ENCODE data around the gene LIAS. TPM values are rescaled to one million over a fixed set of nuclear protein-coding genes. Genes with fewer than 3 reads are reported as not detected.

LIAS gene
- total RNA-seq, 2 donors from 2014 or later, result 17.6 to 17.9 TPM

- no peak for DNase-seq
- no peak for TF ChIP-seq CTCF (conservative IDR thresholded peaks at IDR 0.05)
- no peaks in the 10 kb centered on the region for H3K9me3 Mint-ChIP-seq
- Histone ChIP-seq H3K4me3 (ENCODE audit: low read length) (no peak overlapping the region), H3K9ac (ENCODE audit: extremely low read depth, low read length, poor library complexity, severe bottlenecking) (no peak overlapping the region), H3K27me3 (ENCODE audit: control insufficient read depth, insufficient read depth, low read length, poor library complexity, severe bottlenecking) (no peaks in the 10 kb centered on the region), H3K9me3 (ENCODE audit: control insufficient read depth, low read length) (no peaks in the 10 kb centered on the region), H3K27ac (ENCODE audit: low read depth, low read length) (no peak overlapping the region), H3K4me1 (ENCODE audit: control insufficient read depth, insufficient read depth, low read length) (no peaks in the 10 kb centered on the region), H3K36me3 (ENCODE audit: control insufficient read depth, insufficient read depth, low read length) (no peaks in the 10 kb centered on the region)
- no peaks in the 10 kb centered on the region for H3K36me3 Mint-ChIP-seq (ENCODE audit: low read depth)
- no peak overlapping the region for H3K27ac Mint-ChIP-seq
- peaks cover 7% of the 10 kb centered on the region for H3K4me1 Mint-ChIP-seq
- H3K27me3 Mint-ChIP-seq (ENCODE audit: insufficient read depth), result no peaks in the 10 kb centered on the region
- WGBS, 2 experiments (ENCODE audit: insufficient coverage in 1 of 2, insufficient read length in 1 of 2), result 93 to 95% methylated on average over 8 to 10 of the region's 10 CpGs
- no peak overlapping the region for H3K4me3 Mint-ChIP-seq
Measured at GRCh38 chr4:39427520-39428114, 31.2 kb upstream of the LIAS start.

- Histone ChIP-seq H3K9me3 (ENCODE audit: control insufficient read depth, low read length) (no peaks in the 10 kb centered on the region), H3K36me3 (ENCODE audit: control insufficient read depth, insufficient read depth, low read length) (no peaks in the 10 kb centered on the region), H3K27me3 (ENCODE audit: control insufficient read depth, insufficient read depth, low read length, poor library complexity, severe bottlenecking) (no peaks in the 10 kb centered on the region), H3K4me1 (ENCODE audit: control insufficient read depth, insufficient read depth, low read length) (no peaks in the 10 kb centered on the region), H3K27ac (ENCODE audit: low read depth, low read length) (no peak overlapping the region), H3K9ac (ENCODE audit: extremely low read depth, low read length, poor library complexity, severe bottlenecking) (no peak overlapping the region), H3K4me3 (ENCODE audit: low read length) (no peak overlapping the region)
- Mint-ChIP-seq H3K4me1 (peaks cover 7% of the 10 kb centered on the region), H3K27ac (no peak overlapping the region), H3K4me3 (no peak overlapping the region), H3K27me3 (ENCODE audit: insufficient read depth) (no peaks in the 10 kb centered on the region), H3K36me3 (ENCODE audit: low read depth) (no peaks in the 10 kb centered on the region), H3K9me3 (no peaks in the 10 kb centered on the region)
- 74 to 84% methylated on average over 3 to 4 of the region's 4 CpGs for WGBS, 2 experiments (ENCODE audit: insufficient coverage in 1 of 2, insufficient read length in 1 of 2)
- no peak for DNase-seq
- TF ChIP-seq CTCF (conservative IDR thresholded peaks at IDR 0.05), result no peak
Measured at GRCh38 chr4:39429476-39430334, 29.2 kb upstream of the LIAS start.

- Histone ChIP-seq H3K9me3 (ENCODE audit: control insufficient read depth, low read length) (no peaks in the 10 kb centered on the region), H3K27me3 (ENCODE audit: control insufficient read depth, insufficient read depth, low read length, poor library complexity, severe bottlenecking) (peaks cover 3% of the 10 kb centered on the region), H3K9ac (ENCODE audit: extremely low read depth, low read length, poor library complexity, severe bottlenecking) (no peak overlapping the region), H3K4me1 (ENCODE audit: control insufficient read depth, insufficient read depth, low read length) (no peaks in the 10 kb centered on the region), H3K27ac (ENCODE audit: low read depth, low read length) (no peak overlapping the region), H3K4me3 (ENCODE audit: low read length) (no peak overlapping the region), H3K36me3 (ENCODE audit: control insufficient read depth, insufficient read depth, low read length) (no peaks in the 10 kb centered on the region)
- H3K36me3 Mint-ChIP-seq (ENCODE audit: low read depth), result no peaks in the 10 kb centered on the region
- TF ChIP-seq CTCF (conservative IDR thresholded peaks at IDR 0.05), result no peak
- peaks cover 7% of the 10 kb centered on the region for H3K4me1 Mint-ChIP-seq
- no peaks in the 10 kb centered on the region for H3K9me3 Mint-ChIP-seq
- H3K4me3 Mint-ChIP-seq, result no peak overlapping the region
- no peak for DNase-seq
- H3K27me3 Mint-ChIP-seq (ENCODE audit: insufficient read depth), result peaks cover 7% of the 10 kb centered on the region
- 91 to 93% methylated on average over 10 to 11 of the region's 11 CpGs for WGBS, 2 experiments (ENCODE audit: insufficient coverage in 1 of 2, insufficient read length in 1 of 2)
- H3K27ac Mint-ChIP-seq, result no peak overlapping the region
Measured at GRCh38 chr4:39433878-39434492, 24.9 kb upstream of the LIAS start.

Data from endodermal cell (in vitro differentiated cells).